Measurements from ENCODE around the gene COL12A1.

The COL12A1 gene

GRCh38 chr6:75176076-75176582 is 29.7 kb downstream of the COL12A1 start:
- DNase-seq = no peak

GRCh38 chr6:75171986-75172385 is 33.9 kb downstream of the COL12A1 start:
- no peak for DNase-seq

- no peak for DNase-seq
These were observed 34.3 kb downstream of the COL12A1 start for GRCh38 chr6:75171567-75171966.

- no peak for DNase-seq
These were observed 34.9 kb downstream of the COL12A1 start for GRCh38 chr6:75170691-75171560.

GRCh38 chr6:75169689-75170586 is 35.9 kb downstream of the COL12A1 start:
- no peak for DNase-seq

- DNase-seq = no peak
These were observed 38.0 kb downstream of the COL12A1 start for GRCh38 chr6:75167851-75168250.

- no peak for DNase-seq
These were observed 38.5 kb downstream of the COL12A1 start for GRCh38 chr6:75167325-75167724.

GRCh38 chr6:75166773-75167172 is 39.1 kb downstream of the COL12A1 start:
- DNase-seq = no peak

- no peak for DNase-seq
These were observed 39.6 kb downstream of the COL12A1 start for GRCh38 chr6:75166236-75166635.

- no peak for DNase-seq
These were observed 47.7 kb downstream of the COL12A1 start for GRCh38 chr6:75158176-75158575.

GRCh38 chr6:75157336-75157735 is 48.5 kb downstream of the COL12A1 start:
- DNase-seq = no peak

GRCh38 chr6:75156186-75156878 is 49.5 kb downstream of the COL12A1 start:
- no peak for DNase-seq

GRCh38 chr6:75155631-75156030 is 50.2 kb downstream of the COL12A1 start:
- no peak for DNase-seq

- DNase-seq = no peak
These were observed 50.9 kb downstream of the COL12A1 start for GRCh38 chr6:75154973-75155372.

- no peak for DNase-seq
These were observed 55.0 kb downstream of the COL12A1 start for GRCh38 chr6:75150685-75151412.

GRCh38 chr6:75149696-75150095 is 56.2 kb downstream of the COL12A1 start:
- DNase-seq = no peak

GRCh38 chr6:75149240-75149639 is 56.6 kb downstream of the COL12A1 start:
- no peak for DNase-seq

GRCh38 chr6:75147512-75147911 is 58.3 kb downstream of the COL12A1 start:
- no peak for DNase-seq

GRCh38 chr6:75145976-75146375 is 59.9 kb downstream of the COL12A1 start:
- no peak for DNase-seq

GRCh38 chr6:75145211-75145610 is 60.6 kb downstream of the COL12A1 start:
- DNase-seq = no peak

GRCh38 chr6:75144386-75144785 is 61.5 kb downstream of the COL12A1 start:
- DNase-seq = no peak

- no peak for DNase-seq
These were observed 62.7 kb downstream of the COL12A1 start for GRCh38 chr6:75143191-75143590.

Measured in inflammatory macrophage (primary cell).